Nephron (organoid): ENCODE results near the gene SPRED1.

Experiments used
- H3K27ac Mint-ChIP-seq, 3 experiments: 2 replicates each; pipeline ENCODE4 v1.8.0; 2020; ENCODE audit warnings: mixed read lengths in 3 of 3, mild to moderate bottlenecking in 2 of 3, moderate library complexity in 1 of 3
- H3K27me3 Mint-ChIP-seq: 2 replicates; pipeline ENCODE4 v1.8.0; 2021; ENCODE audit warnings: low read depth, mild to moderate bottlenecking, moderate library complexity, mixed read lengths
- H3K36me3 Mint-ChIP-seq: 2 replicates; pipeline ENCODE4 v1.8.0; 2020; ENCODE audit warnings: low read depth, mixed read lengths
- H3K4me1 Mint-ChIP-seq: 2 replicates; pipeline ENCODE4 v1.8.0; 2020; ENCODE audit warnings: mixed read lengths
- H3K4me3 Mint-ChIP-seq, 3 experiments: 2 replicates each; pipeline ENCODE4 v1.8.0; 2020; ENCODE audit warnings: mild to moderate bottlenecking in 3 of 3, mixed read lengths in 3 of 3, moderate library complexity in 2 of 3
- H3K9me3 Mint-ChIP-seq: 2 replicates; pipeline ENCODE4 v1.8.0; 2020; ENCODE audit warnings: mixed read lengths
- CTCF ChIP-seq, 3 experiments: fragments of 200-600 bp; sonication (generic); IDR thresholded peaks; one replicate each; pipeline ENCODE4 v1.5.0; 2021; ENCODE audit warnings: antibody characterized with exemption in 3 of 3; ENCODE audit not compliant: unreplicated experiment in 3 of 3

Gene SPRED1

GRCh38 chr15:38217191-38217595 lies 35.4 kb upstream of the SPRED1 start:
- no peaks in the 10 kb centered on the region for H3K9me3 Mint-ChIP-seq
- peak overlapping the region in 1 of 3 experiments; percentile 14 for H3K4me3 Mint-ChIP-seq
- no peaks in the 10 kb centered on the region for H3K36me3 Mint-ChIP-seq
- no peak for TF ChIP-seq CTCF (IDR thresholded peaks at IDR 0.05; ENCODE audit: unreplicated experiment in 3 of 3)
- peaks cover 6% of the 10 kb centered on the region for H3K27me3 Mint-ChIP-seq
- peak overlapping the region; percentile 66 to 88 (median 86) for H3K27ac Mint-ChIP-seq
- peaks cover 37% of the 10 kb centered on the region for H3K4me1 Mint-ChIP-seq

GRCh38 chr15:38217788-38218609 lies 34.6 kb upstream of the SPRED1 start:
- peaks cover 6% of the 10 kb centered on the region for H3K27me3 Mint-ChIP-seq
- peaks cover 32% of the 10 kb centered on the region for H3K4me1 Mint-ChIP-seq
- H3K4me3 Mint-ChIP-seq: no peak overlapping the region
- TF ChIP-seq CTCF (IDR thresholded peaks at IDR 0.05; ENCODE audit: unreplicated experiment in 3 of 3): no peak
- peak overlapping the region; percentile 66 to 88 (median 86) for H3K27ac Mint-ChIP-seq
- no peaks in the 10 kb centered on the region for H3K36me3 Mint-ChIP-seq
- no peaks in the 10 kb centered on the region for H3K9me3 Mint-ChIP-seq

GRCh38 chr15:38220606-38221273 lies 31.9 kb upstream of the SPRED1 start:
- Mint-ChIP-seq H3K36me3 (no peaks in the 10 kb centered on the region), H3K27ac (no peak overlapping the region), H3K4me1 (peaks cover 31% of the 10 kb centered on the region), H3K4me3 (no peak overlapping the region), H3K27me3 (peaks cover 10% of the 10 kb centered on the region), H3K9me3 (no peaks in the 10 kb centered on the region)
- no peak for TF ChIP-seq CTCF (IDR thresholded peaks at IDR 0.05; ENCODE audit: unreplicated experiment in 3 of 3)

- peaks cover 10% of the 10 kb centered on the region for H3K27me3 Mint-ChIP-seq
- no peak overlapping the region for H3K27ac Mint-ChIP-seq
- no peak for TF ChIP-seq CTCF (IDR thresholded peaks at IDR 0.05; ENCODE audit: unreplicated experiment in 3 of 3)
- H3K36me3 Mint-ChIP-seq: no peaks in the 10 kb centered on the region
- peaks cover 22% of the 10 kb centered on the region for H3K4me1 Mint-ChIP-seq
- no peaks in the 10 kb centered on the region for H3K9me3 Mint-ChIP-seq
- no peak overlapping the region for H3K4me3 Mint-ChIP-seq
Observed at GRCh38 chr15:38224486-38224885, 28.1 kb upstream of the SPRED1 start.

GRCh38 chr15:38225381-38225780 lies 27.3 kb upstream of the SPRED1 start:
- Mint-ChIP-seq H3K4me1 (peaks cover 26% of the 10 kb centered on the region), H3K36me3 (no peaks in the 10 kb centered on the region), H3K4me3 (no peak overlapping the region), H3K27me3 (peaks cover 7% of the 10 kb centered on the region), H3K27ac (no peak overlapping the region), H3K9me3 (no peaks in the 10 kb centered on the region)
- no peak for TF ChIP-seq CTCF (IDR thresholded peaks at IDR 0.05; ENCODE audit: unreplicated experiment in 3 of 3)
